ENCODE data around the gene CREB5.

The CREB5 gene

GRCh38 chr7:28469562-28469961 lies 57.2 kb downstream of the CREB5 start:
- H3K4me1 Mint-ChIP-seq (ENCODE audit: low read depth), result no peaks in the 10 kb centered on the region
- H3K4me3 Mint-ChIP-seq, result no peak overlapping the region
- no peaks in the 10 kb centered on the region for H3K9me3 Mint-ChIP-seq
- no peak overlapping the region for H3K27ac Mint-ChIP-seq
- no peaks in the 10 kb centered on the region for H3K27me3 Mint-ChIP-seq (ENCODE audit: low read depth)
- H3K36me3 Mint-ChIP-seq (ENCODE audit: low read depth), result no peaks in the 10 kb centered on the region

GRCh38 chr7:28470344-28470743 lies 58.0 kb downstream of the CREB5 start:
- Mint-ChIP-seq H3K4me1 (ENCODE audit: low read depth) (no peaks in the 10 kb centered on the region), H3K9me3 (no peaks in the 10 kb centered on the region)

GRCh38 chr7:28472332-28472731 lies 60.0 kb downstream of the CREB5 start:
- no peaks in the 10 kb centered on the region for H3K36me3 Mint-ChIP-seq (ENCODE audit: low read depth)
- H3K4me1 Mint-ChIP-seq (ENCODE audit: low read depth), result no peaks in the 10 kb centered on the region
- no peaks in the 10 kb centered on the region for H3K27me3 Mint-ChIP-seq (ENCODE audit: low read depth)
- no peaks in the 10 kb centered on the region for H3K9me3 Mint-ChIP-seq
- H3K27ac Mint-ChIP-seq, result no peak overlapping the region
- no peak overlapping the region for H3K4me3 Mint-ChIP-seq

More at GRCh38 chr7:28470344-28470743, 58.0 kb downstream of the CREB5 start:
- H3K27me3 Mint-ChIP-seq (ENCODE audit: low read depth), result no peaks in the 10 kb centered on the region
- no peaks in the 10 kb centered on the region for H3K36me3 Mint-ChIP-seq (ENCODE audit: low read depth)
- H3K27ac Mint-ChIP-seq, result no peak overlapping the region
- H3K4me3 Mint-ChIP-seq, result no peak overlapping the region

- Mint-ChIP-seq H3K27ac (no peak overlapping the region), H3K9me3 (no peaks in the 10 kb centered on the region), H3K36me3 (ENCODE audit: low read depth) (no peaks in the 10 kb centered on the region), H3K4me1 (ENCODE audit: low read depth) (no peaks in the 10 kb centered on the region), H3K4me3 (no peak overlapping the region), H3K27me3 (ENCODE audit: low read depth) (no peaks in the 10 kb centered on the region)
These were observed 61.4 kb downstream of the CREB5 start for GRCh38 chr7:28473571-28474281.

GRCh38 chr7:28474282-28474638 lies 61.9 kb downstream of the CREB5 start:
- H3K27ac Mint-ChIP-seq, result no peak overlapping the region
- no peaks in the 10 kb centered on the region for H3K36me3 Mint-ChIP-seq (ENCODE audit: low read depth)
- H3K27me3 Mint-ChIP-seq (ENCODE audit: low read depth), result no peaks in the 10 kb centered on the region
- no peak overlapping the region for H3K4me3 Mint-ChIP-seq
- no peaks in the 10 kb centered on the region for H3K4me1 Mint-ChIP-seq (ENCODE audit: low read depth)
- H3K9me3 Mint-ChIP-seq, result no peaks in the 10 kb centered on the region

- Mint-ChIP-seq H3K4me3 (no peak overlapping the region), H3K27me3 (ENCODE audit: low read depth) (no peaks in the 10 kb centered on the region), H3K4me1 (ENCODE audit: low read depth) (no peaks in the 10 kb centered on the region), H3K27ac (no peak overlapping the region), H3K9me3 (no peaks in the 10 kb centered on the region), H3K36me3 (ENCODE audit: low read depth) (no peaks in the 10 kb centered on the region)
These were observed 62.3 kb downstream of the CREB5 start for GRCh38 chr7:28474640-28475039.

- Mint-ChIP-seq H3K36me3 (ENCODE audit: low read depth) (no peaks in the 10 kb centered on the region), H3K4me1 (ENCODE audit: low read depth) (no peaks in the 10 kb centered on the region), H3K4me3 (no peak overlapping the region), H3K9me3 (no peaks in the 10 kb centered on the region), H3K27ac (no peak overlapping the region), H3K27me3 (ENCODE audit: low read depth) (peaks cover 9% of the 10 kb centered on the region)
These were observed 64.7 kb downstream of the CREB5 start for GRCh38 chr7:28477041-28477442.

- Mint-ChIP-seq H3K27me3 (ENCODE audit: low read depth) (peaks cover 17% of the 10 kb centered on the region), H3K4me3 (no peak overlapping the region), H3K36me3 (ENCODE audit: low read depth) (no peaks in the 10 kb centered on the region), H3K4me1 (ENCODE audit: low read depth) (no peaks in the 10 kb centered on the region), H3K27ac (no peak overlapping the region), H3K9me3 (no peaks in the 10 kb centered on the region)
These were observed 66.3 kb downstream of the CREB5 start for GRCh38 chr7:28478656-28479055.

GRCh38 chr7:28479507-28479947 lies 67.2 kb downstream of the CREB5 start:
- Mint-ChIP-seq H3K9me3 (no peaks in the 10 kb centered on the region), H3K27me3 (ENCODE audit: low read depth) (peaks cover 17% of the 10 kb centered on the region), H3K4me3 (no peak overlapping the region), H3K27ac (no peak overlapping the region), H3K4me1 (ENCODE audit: low read depth) (no peaks in the 10 kb centered on the region), H3K36me3 (ENCODE audit: low read depth) (no peaks in the 10 kb centered on the region)

GRCh38 chr7:28480595-28480994 lies 68.3 kb downstream of the CREB5 start:
- Mint-ChIP-seq H3K4me1 (ENCODE audit: low read depth) (no peaks in the 10 kb centered on the region), H3K36me3 (ENCODE audit: low read depth) (no peaks in the 10 kb centered on the region), H3K9me3 (no peaks in the 10 kb centered on the region), H3K27ac (no peak overlapping the region), H3K27me3 (ENCODE audit: low read depth) (peaks cover 19% of the 10 kb centered on the region), H3K4me3 (no peak overlapping the region)

GRCh38 chr7:28481091-28481926 lies 69.0 kb downstream of the CREB5 start:
- peaks cover 20% of the 10 kb centered on the region for H3K27me3 Mint-ChIP-seq (ENCODE audit: low read depth)
- no peak overlapping the region for H3K4me3 Mint-ChIP-seq
- no peaks in the 10 kb centered on the region for H3K4me1 Mint-ChIP-seq (ENCODE audit: low read depth)
- H3K36me3 Mint-ChIP-seq (ENCODE audit: low read depth), result no peaks in the 10 kb centered on the region
- no peak overlapping the region for H3K27ac Mint-ChIP-seq
- H3K9me3 Mint-ChIP-seq, result no peaks in the 10 kb centered on the region

- no peaks in the 10 kb centered on the region for H3K9me3 Mint-ChIP-seq
- no peak overlapping the region for H3K27ac Mint-ChIP-seq
- H3K4me1 Mint-ChIP-seq (ENCODE audit: low read depth), result no peaks in the 10 kb centered on the region
- H3K27me3 Mint-ChIP-seq (ENCODE audit: low read depth), result peaks cover 20% of the 10 kb centered on the region
- no peak overlapping the region for H3K4me3 Mint-ChIP-seq
- no peaks in the 10 kb centered on the region for H3K36me3 Mint-ChIP-seq (ENCODE audit: low read depth)
These were observed 70.8 kb downstream of the CREB5 start for GRCh38 chr7:28483112-28483511.

GRCh38 chr7:28483908-28484605 lies 71.7 kb downstream of the CREB5 start:
- H3K27ac Mint-ChIP-seq, result no peak overlapping the region
- peaks cover 20% of the 10 kb centered on the region for H3K27me3 Mint-ChIP-seq (ENCODE audit: low read depth)
- no peaks in the 10 kb centered on the region for H3K9me3 Mint-ChIP-seq
- no peak overlapping the region for H3K4me3 Mint-ChIP-seq
- no peaks in the 10 kb centered on the region for H3K4me1 Mint-ChIP-seq (ENCODE audit: low read depth)
- no peaks in the 10 kb centered on the region for H3K36me3 Mint-ChIP-seq (ENCODE audit: low read depth)

- Mint-ChIP-seq H3K36me3 (ENCODE audit: low read depth) (no peaks in the 10 kb centered on the region), H3K4me1 (ENCODE audit: low read depth) (no peaks in the 10 kb centered on the region), H3K9me3 (no peaks in the 10 kb centered on the region), H3K27ac (no peak overlapping the region), H3K27me3 (ENCODE audit: low read depth) (peaks cover 20% of the 10 kb centered on the region), H3K4me3 (no peak overlapping the region)
These were observed 72.3 kb downstream of the CREB5 start for GRCh38 chr7:28484606-28484935.

GRCh38 chr7:28487487-28487886 lies 75.2 kb downstream of the CREB5 start:
- Mint-ChIP-seq H3K36me3 (ENCODE audit: low read depth) (no peaks in the 10 kb centered on the region), H3K9me3 (no peaks in the 10 kb centered on the region), H3K27ac (no peak overlapping the region), H3K4me3 (no peak overlapping the region), H3K4me1 (ENCODE audit: low read depth) (no peaks in the 10 kb centered on the region), H3K27me3 (ENCODE audit: low read depth) (peaks cover 10% of the 10 kb centered on the region)
